Mesenchymal stem cell (in vitro differentiated cells and primary cell): Measurements from ENCODE around the gene PARD3B.
"Not testable (repeated sequence)": the region's sequence is repeated elsewhere in the genome, so short reads cannot be mapped to it uniquely, and the experiment has no call there.

Experiments used
- DNase-seq: peaks from one replicate; pipeline ENCODE4 v3.0.0-alpha.2; 2013
- H2AFZ ChIP-seq: one replicate; pipeline ENCODE4 v1.6.1; 2013; ENCODE audit warnings: low read depth, mild to moderate bottlenecking, control low read depth, inconsistent platforms, low read length, moderate library complexity
- H2AK5ac ChIP-seq: 2 replicates; pipeline ENCODE4 v1.6.1; 2013; ENCODE audit warnings: low read length, moderate library complexity, mild to moderate bottlenecking, inconsistent platforms; ENCODE audit not compliant: severe bottlenecking
- H2BK120ac ChIP-seq: one replicate; pipeline ENCODE4 v1.6.1; 2013; ENCODE audit warnings: low read depth, mild to moderate bottlenecking, inconsistent platforms, low read length, moderate library complexity
- H2BK12ac ChIP-seq, 2 experiments: one replicate each; pipeline ENCODE4 v1.6.1; 2013; ENCODE audit warnings: inconsistent platforms in 2 of 2, low read length in 2 of 2, mild to moderate bottlenecking in 2 of 2, moderate library complexity in 2 of 2, control low read depth in 1 of 2
- H2BK15ac ChIP-seq: one replicate; pipeline ENCODE4 v1.6.1; 2013; ENCODE audit warnings: mild to moderate bottlenecking, low read depth, inconsistent platforms; ENCODE audit not compliant: poor library complexity, severe bottlenecking
- H2BK5ac ChIP-seq: 2 replicates; pipeline ENCODE4 v1.6.1; 2013; ENCODE audit warnings: low read depth, mild to moderate bottlenecking, low read length, control low read depth, inconsistent platforms; ENCODE audit not compliant: poor library complexity, severe bottlenecking
- H3K14ac ChIP-seq, 2 experiments: one replicate each; pipeline ENCODE4 v1.6.1; 2013; ENCODE audit warnings: inconsistent platforms in 2 of 2, low read length in 2 of 2, control low read depth in 1 of 2, mild to moderate bottlenecking in 1 of 2, moderate library complexity in 1 of 2
- H3K18ac ChIP-seq, 2 experiments: one replicate each; pipeline ENCODE4 v1.6.1; 2013; ENCODE audit warnings: inconsistent platforms in 2 of 2, low read length in 2 of 2, control low read depth in 1 of 2, low read depth in 1 of 2, mild to moderate bottlenecking in 1 of 2
- H3K23ac ChIP-seq, 2 experiments: one replicate each; pipeline ENCODE4 v1.6.1; 2013; ENCODE audit warnings: inconsistent platforms in 2 of 2, low read length in 2 of 2, mild to moderate bottlenecking in 2 of 2, moderate library complexity in 2 of 2, control low read depth in 1 of 2
- H3K27ac ChIP-seq: 2 replicates; pipeline ENCODE4 v1.5.1; 2013; ENCODE audit warnings: mild to moderate bottlenecking, moderate library complexity, low read length, control low read depth, inconsistent platforms; ENCODE audit not compliant: poor library complexity, severe bottlenecking
- H3K27me3 ChIP-seq, 2 experiments: 2 replicates each; pipeline versions ENCODE4 v1.6.1 to v1.7.0; 2013; ENCODE audit warnings: low read length in 2 of 2, mild to moderate bottlenecking in 2 of 2, moderate library complexity in 2 of 2, control low read depth in 1 of 2, inconsistent platforms in 1 of 2; ENCODE audit not compliant: control insufficient read depth in 1 of 2, insufficient read depth in 1 of 2
- H3K36me3 ChIP-seq, 2 experiments: 2 replicates each; pipeline versions ENCODE4 v1.6.1 to v1.7.0; 2013; ENCODE audit warnings: low read length in 2 of 2, control low read depth in 1 of 2, inconsistent platforms in 1 of 2, low read depth in 1 of 2, mild to moderate bottlenecking in 1 of 2; ENCODE audit not compliant: insufficient read depth in 2 of 2, control insufficient read depth in 1 of 2
- H3K4ac ChIP-seq, 2 experiments: one replicate each; pipeline ENCODE4 v1.6.1; 2013; ENCODE audit warnings: inconsistent platforms in 2 of 2, low read length in 2 of 2, mild to moderate bottlenecking in 2 of 2, moderate library complexity in 2 of 2, control low read depth in 1 of 2, low read depth in 1 of 2
- H3K4me1 ChIP-seq: 2 replicates; pipeline ENCODE4 v1.6.1; 2013; ENCODE audit warnings: low read depth, low read length, control low read depth; ENCODE audit not compliant: control insufficient read depth, insufficient read depth
- H3K4me2 ChIP-seq: 2 replicates; pipeline ENCODE4 v1.6.1; 2013; ENCODE audit warnings: low read length, mild to moderate bottlenecking, inconsistent platforms; ENCODE audit not compliant: poor library complexity, severe bottlenecking
- H3K4me3 ChIP-seq, 2 experiments: 2 replicates each; pipeline versions ENCODE4 v1.5.1 to v1.7.0; 2013; ENCODE audit warnings: low read length in 2 of 2, mild to moderate bottlenecking in 2 of 2, control low read depth in 1 of 2, low read depth in 1 of 2; ENCODE audit not compliant: insufficient read depth in 1 of 2
- H3K79me1 ChIP-seq: replicated peaks from 2 replicates; pipeline ENCODE4 v1.6.1; 2013; ENCODE audit warnings: mild to moderate bottlenecking, control low read depth, low read length, inconsistent platforms; ENCODE audit not compliant: poor library complexity, severe bottlenecking
- H3K9ac ChIP-seq: 2 replicates; pipeline ENCODE4 v1.7.0; 2013; ENCODE audit warnings: mild to moderate bottlenecking, low read length, moderate library complexity
- H3K9me3 ChIP-seq: 2 replicates; pipeline ENCODE4 v1.7.0; 2013; ENCODE audit warnings: mild to moderate bottlenecking, low read length; ENCODE audit not compliant: control insufficient read depth
- H4K8ac ChIP-seq: one replicate; pipeline ENCODE4 v1.6.1; 2013; ENCODE audit warnings: inconsistent platforms, mild to moderate bottlenecking, low read length, moderate library complexity
- H4K91ac ChIP-seq: one replicate; pipeline ENCODE4 v1.6.1; 2013; ENCODE audit warnings: mild to moderate bottlenecking, low read length, inconsistent platforms
- WGBS: methylation state at CpG from one replicate; pipeline ENCODE4 v1.1.7; 2013; ENCODE audit warnings: mixed read lengths; 5-methylcytosine and 5-hydroxymethylcytosine counted together

Gene PARD3B

DNA sequence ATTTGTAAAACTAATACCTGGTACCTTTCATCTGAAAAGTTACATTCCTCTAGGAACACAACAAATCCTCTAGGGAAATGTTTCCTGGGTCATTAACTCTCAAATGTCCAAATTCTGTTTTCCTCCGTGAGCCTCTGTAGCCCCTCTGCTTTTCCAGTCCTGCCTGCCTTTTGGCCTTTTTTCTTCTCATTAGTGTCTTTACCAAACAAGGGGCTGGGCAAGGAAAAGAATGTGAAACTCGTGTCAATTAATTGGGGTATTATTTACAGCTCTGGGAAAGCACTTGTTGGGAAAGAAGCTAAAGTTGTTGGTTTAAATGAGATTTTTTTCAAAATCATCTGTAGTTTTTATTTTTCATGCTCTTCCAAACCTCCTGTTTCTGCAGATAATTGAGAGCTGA is 938.9 kb downstream of the PARD3B start:
- 9% methylated on average over 2 of the region's 2 CpGs for WGBS
- no peak overlapping the region for H2AK5ac ChIP-seq

DNA sequence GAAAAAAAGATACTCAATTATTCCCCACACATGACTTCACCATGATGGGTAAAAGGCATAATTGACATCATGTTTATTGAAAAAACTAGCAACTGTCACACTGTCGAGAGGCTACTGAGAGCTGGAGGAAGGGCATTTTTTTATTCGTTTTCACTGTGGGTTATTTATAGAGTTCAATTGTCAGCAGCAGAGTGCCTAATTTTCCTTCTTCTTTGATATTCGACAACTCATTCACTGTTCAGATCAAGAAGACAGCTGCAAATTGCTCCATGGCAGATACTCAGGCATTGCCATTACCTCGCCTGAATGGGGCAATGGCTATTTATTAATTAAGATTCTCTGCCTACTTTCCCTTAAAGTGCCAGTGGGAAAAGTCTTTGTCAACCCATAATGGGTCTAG is 939.5 kb downstream of the PARD3B start:
- H2BK5ac ChIP-seq, result no peak overlapping the region
- no peak overlapping the region for H3K4me3 ChIP-seq
- no peak overlapping the region for H3K18ac ChIP-seq
- no peak overlapping the region for H4K8ac ChIP-seq
- no peak for DNase-seq
- no peaks in the 10 kb centered on the region for H3K9me3 ChIP-seq
- H3K27ac ChIP-seq, result no peak overlapping the region
- WGBS, result 85% methylated on average over 4 of the region's 4 CpGs
- H2BK12ac ChIP-seq, result no peak overlapping the region
- H3K79me1 ChIP-seq, result no peaks in the 10 kb centered on the region
- H3K4me2 ChIP-seq, result no peak overlapping the region
- no peak overlapping the region for H2AFZ ChIP-seq
- H3K4me1 ChIP-seq, result no peaks in the 10 kb centered on the region
- H3K9ac ChIP-seq, result no peak overlapping the region
- H3K4ac ChIP-seq, result no peak overlapping the region
- no peak overlapping the region for H3K14ac ChIP-seq
- no peaks in the 10 kb centered on the region for H3K27me3 ChIP-seq
- H4K91ac ChIP-seq, result no peak overlapping the region
- no peaks in the 10 kb centered on the region for H3K36me3 ChIP-seq
- no peak overlapping the region for H2BK15ac ChIP-seq
- no peak overlapping the region for H3K23ac ChIP-seq
- H2BK120ac ChIP-seq, result no peak overlapping the region
- H2AK5ac ChIP-seq, result no peak overlapping the region

More for the DNA sequence above, 938.9 kb downstream of the PARD3B start:
- no peak overlapping the region for H2BK12ac ChIP-seq
- no peak overlapping the region for H3K4me3 ChIP-seq
- H4K91ac ChIP-seq, result no peak overlapping the region
- H3K27ac ChIP-seq, result no peak overlapping the region
- no peak overlapping the region for H2BK120ac ChIP-seq
- H3K9ac ChIP-seq, result no peak overlapping the region
- no peak overlapping the region for H4K8ac ChIP-seq
- H2BK15ac ChIP-seq, result no peak overlapping the region
- H3K9me3 ChIP-seq, result no peaks in the 10 kb centered on the region
- H2AFZ ChIP-seq, result no peak overlapping the region
- H3K36me3 ChIP-seq, result no peaks in the 10 kb centered on the region
- no peak overlapping the region for H2BK5ac ChIP-seq
- no peak overlapping the region for H3K23ac ChIP-seq
- no peak overlapping the region for H3K4me2 ChIP-seq
- no peak overlapping the region for H3K14ac ChIP-seq
- no peak for DNase-seq
- no peaks in the 10 kb centered on the region for H3K4me1 ChIP-seq
- H3K18ac ChIP-seq, result no peak overlapping the region
- H3K27me3 ChIP-seq, result no peaks in the 10 kb centered on the region
- no peaks in the 10 kb centered on the region for H3K79me1 ChIP-seq
- H3K4ac ChIP-seq, result no peak overlapping the region

GRCh38 chr2:205493528-205493927 is 948.3 kb downstream of the PARD3B start:
- H3K4ac ChIP-seq, H4K8ac ChIP-seq, H2AK5ac ChIP-seq, H2AFZ ChIP-seq, H2BK120ac ChIP-seq, H2BK5ac ChIP-seq, DNase-seq, H3K4me2 ChIP-seq, H3K36me3 ChIP-seq, H3K4me3 ChIP-seq, H3K79me1 ChIP-seq, H4K91ac ChIP-seq, H2BK15ac ChIP-seq, H3K4me1 ChIP-seq, H3K27me3 ChIP-seq, H2BK12ac ChIP-seq, H3K9me3 ChIP-seq, H3K9ac ChIP-seq, H3K18ac ChIP-seq, H3K27ac ChIP-seq, H3K23ac ChIP-seq, H3K14ac ChIP-seq: not testable (repeated sequence)
- WGBS, result 100% methylated on average over 1 of the region's 2 CpGs

DNA sequence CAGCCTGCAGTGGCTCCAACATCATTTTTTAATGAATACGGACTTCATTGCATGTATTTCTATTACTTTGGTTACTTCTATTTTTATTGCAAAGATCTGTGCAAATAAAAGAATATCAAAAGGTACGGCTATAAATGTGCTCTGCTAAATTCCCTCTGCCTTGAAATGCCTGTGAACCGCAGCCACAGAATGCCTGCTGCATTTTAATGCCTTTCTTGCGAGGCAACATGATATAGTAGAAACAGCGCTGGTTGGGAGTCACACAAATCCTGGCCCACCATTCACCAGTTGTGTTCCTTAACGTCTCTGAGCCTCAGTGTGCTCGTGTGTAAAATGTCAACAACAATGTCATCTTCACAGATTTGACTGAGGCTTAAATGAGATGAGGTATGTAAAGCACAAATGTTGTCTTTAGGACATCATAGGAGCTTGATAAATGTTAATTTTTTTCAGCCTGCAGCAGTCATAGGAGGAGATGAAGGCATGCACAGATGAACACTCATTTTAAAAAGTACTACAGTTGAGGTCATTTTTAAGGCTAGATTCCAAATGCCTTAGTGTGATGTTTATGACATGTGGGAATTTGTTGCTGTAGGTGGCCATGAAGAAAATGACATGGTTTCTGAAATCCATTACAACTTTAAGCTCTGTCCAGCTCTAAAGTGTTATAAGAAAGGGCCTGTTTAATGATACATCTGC is 949.4 kb downstream of the PARD3B start:
- H3K9me3 ChIP-seq, result no peaks in the 10 kb centered on the region
- H3K18ac ChIP-seq, result no peak overlapping the region
- H3K4me2 ChIP-seq, result no peak overlapping the region
- H3K27me3 ChIP-seq, result no peaks in the 10 kb centered on the region
- no peak overlapping the region for H2BK120ac ChIP-seq
- no peak overlapping the region for H2AK5ac ChIP-seq
- no peaks in the 10 kb centered on the region for H3K4me1 ChIP-seq
- no peak overlapping the region for H2BK15ac ChIP-seq
- no peak overlapping the region for H3K9ac ChIP-seq
- WGBS, result 83% methylated on average over 6 of the region's 7 CpGs
- H4K8ac ChIP-seq, result no peak overlapping the region
- H3K36me3 ChIP-seq, result peaks cover 0 to 1% of the 10 kb centered on the region in 2 experiments
- H3K4ac ChIP-seq, result no peak overlapping the region
- H3K79me1 ChIP-seq, result no peaks in the 10 kb centered on the region
- H3K23ac ChIP-seq, result no peak overlapping the region
- no peak overlapping the region for H3K27ac ChIP-seq
- no peak overlapping the region for H2AFZ ChIP-seq
- no peak overlapping the region for H4K91ac ChIP-seq
- H3K4me3 ChIP-seq, result no peak overlapping the region
- DNase-seq, result no peak
- no peak overlapping the region for H2BK12ac ChIP-seq
- H2BK5ac ChIP-seq, result no peak overlapping the region
- no peak overlapping the region for H3K14ac ChIP-seq
